SIG-M5 treated with dmso at 0.1 percent for 504 hours (cell line): Measurements from ENCODE around the gene DAAM1.

Experiments
- DNase-seq: peaks from one replicate; lab custom pipeline; 2025; ENCODE audit not compliant: unreplicated experiment; lab: John Stamatoyannopoulos, UW

The DAAM1 gene

GRCh38 chr14:59415836-59416602 is 227.6 kb downstream of the DAAM1 start:
- no peak for DNase-seq

GRCh38 chr14:59417311-59417710 is 228.8 kb downstream of the DAAM1 start:
- no peak for DNase-seq

GRCh38 chr14:59419303-59419702 is 230.8 kb downstream of the DAAM1 start:
- DNase-seq = no peak
